Neuronal stem cell (in vitro differentiated cells): ENCODE measurements around the gene SORL1-AS1.

Experiments
- DNase-seq: peaks from one replicate; pipeline ENCODE4 v3.0.0-alpha.2; 2013; ENCODE audit warnings: low spot score
- H2AFZ ChIP-seq: one replicate; pipeline ENCODE4 v1.6.1; 2013; ENCODE audit warnings: mild to moderate bottlenecking, low read length, inconsistent platforms
- H2AK5ac ChIP-seq: 2 replicates; pipeline ENCODE4 v1.6.1; 2013; ENCODE audit warnings: low read depth, mild to moderate bottlenecking, inconsistent platforms, low read length, moderate library complexity, mixed read lengths
- H2BK120ac ChIP-seq: 2 replicates; pipeline ENCODE4 v1.6.1; 2013; ENCODE audit warnings: low read depth, mild to moderate bottlenecking, inconsistent platforms, low read length, moderate library complexity, mixed read lengths
- H2BK12ac ChIP-seq: one replicate; pipeline ENCODE4 v1.6.1; 2013; ENCODE audit warnings: low read length, inconsistent platforms
- H2BK15ac ChIP-seq: 2 replicates; pipeline ENCODE4 v1.6.1; 2013; ENCODE audit warnings: mild to moderate bottlenecking, low read length, inconsistent platforms, mixed read lengths
- H2BK5ac ChIP-seq: one replicate; pipeline ENCODE4 v1.6.1; 2013; ENCODE audit warnings: inconsistent platforms, mild to moderate bottlenecking, low read length, moderate library complexity
- H3K14ac ChIP-seq: one replicate; pipeline ENCODE4 v1.6.1; 2013; ENCODE audit warnings: low read length, inconsistent platforms
- H3K18ac ChIP-seq: 2 replicates; pipeline ENCODE4 v1.6.1; 2013; ENCODE audit warnings: low read length, inconsistent platforms
- H3K23ac ChIP-seq: 2 replicates; pipeline ENCODE4 v1.6.1; 2013; ENCODE audit warnings: low read depth, mild to moderate bottlenecking, mixed read lengths, low read length, inconsistent platforms; ENCODE audit not compliant: poor library complexity
- H3K27ac ChIP-seq: replicated peaks from 3 replicates; pipeline ENCODE4 v1.5.1; 2013; ENCODE audit warnings: low read length, inconsistent platforms
- H3K27me3 ChIP-seq, 3 experiments: 2 replicates each; pipeline ENCODE4 v1.6.1; 2013; ENCODE audit warnings: low read length in 3 of 3, mild to moderate bottlenecking in 2 of 3, inconsistent platforms in 1 of 3, low read depth in 1 of 3, mixed read lengths in 1 of 3, moderate library complexity in 1 of 3; ENCODE audit not compliant: control insufficient read depth in 3 of 3, insufficient read depth in 3 of 3
- H3K36me3 ChIP-seq, 2 donors: replicated peaks in 1 of 2; 2 replicates each; pipeline ENCODE4 v1.6.1; 2013; ENCODE audit warnings: low read length in 2 of 2; ENCODE audit not compliant: control insufficient read depth in 2 of 2, insufficient read depth in 2 of 2
- H3K4ac ChIP-seq: 2 replicates; pipeline ENCODE4 v1.6.1; 2013; ENCODE audit warnings: inconsistent platforms, mild to moderate bottlenecking, low read length, moderate library complexity
- H3K4me1 ChIP-seq, 2 donors: 1 replicate in 1 of 2; 2 replicates in 1 of 2; pipeline ENCODE4 v1.6.1; 2013; ENCODE audit warnings: low read length in 2 of 2, low read depth in 1 of 2; ENCODE audit not compliant: control insufficient read depth in 2 of 2, insufficient read depth in 1 of 2
- H3K4me2 ChIP-seq: one replicate; pipeline ENCODE4 v1.6.1; 2013; ENCODE audit warnings: mild to moderate bottlenecking, low read length, inconsistent platforms; ENCODE audit not compliant: insufficient read depth, poor library complexity, severe bottlenecking
- H3K4me3 ChIP-seq, 2 donors: 2 replicates each; pipeline ENCODE4 v1.5.1; 2013; ENCODE audit warnings: low read length in 2 of 2, mild to moderate bottlenecking in 2 of 2, inconsistent platforms in 1 of 2, moderate library complexity in 1 of 2
- H3K79me1 ChIP-seq: one replicate; pipeline ENCODE4 v1.6.1; 2013; ENCODE audit warnings: low read depth, mild to moderate bottlenecking, inconsistent platforms, low read length, moderate library complexity
- H3K9ac ChIP-seq: one replicate; pipeline ENCODE4 v1.6.1; 2013; ENCODE audit warnings: mild to moderate bottlenecking, low read depth, low read length, inconsistent platforms; ENCODE audit not compliant: poor library complexity
- H3K9me3 ChIP-seq, 2 donors: replicated peaks in 1 of 2; 2 replicates each; pipeline versions ENCODE3 to v1.6.1; 2013; ENCODE audit warnings: low read length in 2 of 2, mild to moderate bottlenecking in 2 of 2, inconsistent platforms in 1 of 2, low read depth in 1 of 2, mixed read lengths in 1 of 2, moderate library complexity in 1 of 2; ENCODE audit not compliant: control insufficient read depth in 2 of 2, insufficient read depth in 1 of 2
- H4K8ac ChIP-seq: one replicate; pipeline ENCODE4 v1.6.1; 2013; ENCODE audit warnings: low read depth, mild to moderate bottlenecking, inconsistent platforms, low read length, moderate library complexity
- H4K91ac ChIP-seq: one replicate; pipeline ENCODE4 v1.6.1; 2013; ENCODE audit warnings: low read length, low read depth, mild to moderate bottlenecking, inconsistent platforms; ENCODE audit not compliant: poor library complexity
- WGBS, 2 donors: extraction: QIAGEN DNeasy Blood & Tissue Kit; methylation state at CpG; one replicate each; pipeline ENCODE4 v1.1.7; 2013; ENCODE audit warnings: missing lambda C conversion rate in 2 of 2, mixed read lengths in 1 of 2; ENCODE audit not compliant: insufficient read length in 2 of 2, insufficient replicate concordance in 1 of 2; ENCODE audit errors: extremely low coverage in 2 of 2; 5-methylcytosine and 5-hydroxymethylcytosine counted together

SORL1-AS1 gene

DNA sequence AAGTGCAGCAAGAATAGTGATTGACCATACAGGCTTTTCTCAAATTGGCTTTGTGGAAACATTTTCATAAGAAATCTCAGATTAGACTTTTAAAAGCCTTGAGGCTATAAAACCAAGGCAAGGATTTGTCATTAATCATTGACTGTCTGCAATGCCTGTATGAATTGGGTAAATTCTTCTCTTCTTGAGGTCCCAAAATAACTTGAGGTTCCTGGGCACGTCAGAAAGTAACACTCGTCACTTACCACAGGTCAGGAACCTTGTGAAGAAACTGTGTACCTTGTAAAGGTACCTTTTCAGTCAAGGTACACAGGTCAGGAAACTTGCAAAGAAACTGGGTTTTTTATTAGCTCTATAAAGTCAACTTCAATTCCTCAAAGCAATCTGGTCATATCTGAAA is 43.9 kb downstream of the SORL1-AS1 start:
- Histone ChIP-seq H3K4me3 (no peak overlapping the region), H3K4ac (no peak overlapping the region), H3K4me2 (no peak overlapping the region), H4K91ac (no peak overlapping the region), H3K27me3 (no peaks in the 10 kb centered on the region), H4K8ac (no peak overlapping the region), H3K9me3 (peaks cover 0 to 4% of the 10 kb centered on the region in 2 donors), H2BK12ac (no peak overlapping the region), H3K18ac (no peak overlapping the region), H3K14ac (no peak overlapping the region), H2AFZ (no peak overlapping the region), H3K36me3 (no peaks in the 10 kb centered on the region), H3K79me1 (no peaks in the 10 kb centered on the region), H2AK5ac (no peak overlapping the region), H2BK15ac (no peak overlapping the region), H2BK5ac (no peak overlapping the region), H3K4me1 (peaks cover 5 to 21% of the 10 kb centered on the region in 2 donors), H3K9ac (no peak overlapping the region), H2BK120ac (no peak overlapping the region), H3K27ac (no peak overlapping the region), H3K23ac (no peak overlapping the region)
- no peak for DNase-seq
- no CpG with 5 or more reads among the region's 2 CpGs for WGBS, 2 donors

GRCh38 chr11:121406291-121406690 is 46.5 kb downstream of the SORL1-AS1 start:
- Histone ChIP-seq H2BK12ac (no peak overlapping the region), H2BK15ac (no peak overlapping the region), H3K27me3 (no peaks in the 10 kb centered on the region), H2AFZ (peak overlapping the region; percentile 78), H3K36me3 (no peaks in the 10 kb centered on the region), H2BK120ac (no peak overlapping the region), H3K4me1 (peaks cover 5 to 21% of the 10 kb centered on the region in 2 donors), H2BK5ac (no peak overlapping the region), H4K91ac (no peak overlapping the region), H4K8ac (no peak overlapping the region), H3K79me1 (no peaks in the 10 kb centered on the region), H3K4me2 (no peak overlapping the region), H3K23ac (no peak overlapping the region), H3K9me3 (peaks cover 1 to 8% of the 10 kb centered on the region in 2 donors), H3K14ac (no peak overlapping the region), H3K27ac (no peak overlapping the region), H2AK5ac (no peak overlapping the region), H3K4ac (no peak overlapping the region), H3K4me3 (no peak overlapping the region), H3K9ac (no peak overlapping the region), H3K18ac (no peak overlapping the region)
- no CpG with 5 or more reads among the region's 2 CpGs for WGBS, 2 donors
- DNase-seq = no peak

GRCh38 chr11:121405646-121406045 is 47.1 kb downstream of the SORL1-AS1 start:
- DNase-seq = no peak
- no peak overlapping the region for H2BK12ac ChIP-seq
- H3K79me1 ChIP-seq = no peaks in the 10 kb centered on the region
- no peak overlapping the region for H3K4me3 ChIP-seq
- H3K36me3 ChIP-seq = no peaks in the 10 kb centered on the region
- H3K9ac ChIP-seq = no peak overlapping the region
- peaks cover 1 to 8% of the 10 kb centered on the region in 2 donors for H3K9me3 ChIP-seq
- no peak overlapping the region for H3K4ac ChIP-seq
- H3K4me1 ChIP-seq = peaks cover 5 to 21% of the 10 kb centered on the region in 2 donors
- no peak overlapping the region for H3K18ac ChIP-seq
- no peak overlapping the region for H2AK5ac ChIP-seq
- no peaks in the 10 kb centered on the region for H3K27me3 ChIP-seq
- no peak overlapping the region for H3K14ac ChIP-seq
- H2BK120ac ChIP-seq = no peak overlapping the region
- H3K23ac ChIP-seq = no peak overlapping the region
- no peak overlapping the region for H3K27ac ChIP-seq
- H2BK5ac ChIP-seq = no peak overlapping the region
- no peak overlapping the region for H3K4me2 ChIP-seq
- H2BK15ac ChIP-seq = no peak overlapping the region
- no CpG with 5 or more reads among the region's 1 CpG for WGBS, 2 donors
- H4K91ac ChIP-seq = no peak overlapping the region
- no peak overlapping the region for H2AFZ ChIP-seq
- no peak overlapping the region for H4K8ac ChIP-seq

- H3K4me1 ChIP-seq = peaks cover 3 to 7% of the 10 kb centered on the region in 2 donors
- no peaks in the 10 kb centered on the region for H3K9me3 ChIP-seq
- no peak overlapping the region for H3K4me3 ChIP-seq
- no peak overlapping the region for H2AK5ac ChIP-seq
- H3K4me2 ChIP-seq = no peak overlapping the region
- no CpG with 5 or more reads among the region's 4 CpGs for WGBS, 2 donors
- H3K18ac ChIP-seq = no peak overlapping the region
- no peak overlapping the region for H3K27ac ChIP-seq
- H3K36me3 ChIP-seq = no peaks in the 10 kb centered on the region
- no peak overlapping the region for H2BK15ac ChIP-seq
- no peak overlapping the region for H4K8ac ChIP-seq
- no peak for DNase-seq
- no peaks in the 10 kb centered on the region for H3K27me3 ChIP-seq
- H3K14ac ChIP-seq = no peak overlapping the region
- H3K9ac ChIP-seq = no peak overlapping the region
- H2BK120ac ChIP-seq = no peak overlapping the region
- H4K91ac ChIP-seq = no peak overlapping the region
- H3K4ac ChIP-seq = no peak overlapping the region
- H3K79me1 ChIP-seq = no peaks in the 10 kb centered on the region
- H2BK5ac ChIP-seq = no peak overlapping the region
- H3K23ac ChIP-seq = no peak overlapping the region
- peak overlapping the region; percentile 71 for H2AFZ ChIP-seq
- no peak overlapping the region for H2BK12ac ChIP-seq
These were observed 58.0 kb downstream of the SORL1-AS1 start for GRCh38 chr11:121394785-121395184.
